ENCODE results near the gene TBX2.
A peak's percentile ranks its signal among the peaks of the same experiment; 100 is the strongest.

The TBX2 gene

GRCh38 chr17:61402073-61402541 lies 2.5 kb downstream of the TBX2 start:
- DNase-seq (ENCODE audit: low spot score) = no peak

GRCh38 chr17:61402978-61403800 lies 3.5 kb downstream of the TBX2 start:
- no peak for DNase-seq (ENCODE audit: low spot score)

GRCh38 chr17:61403801-61404662 lies 4.4 kb downstream of the TBX2 start:
- no peak for DNase-seq (ENCODE audit: low spot score)

GRCh38 chr17:61404663-61404912 lies 4.9 kb downstream of the TBX2 start:
- no peak for DNase-seq (ENCODE audit: low spot score)

- DNase-seq (ENCODE audit: low spot score) = no peak
Observed at GRCh38 chr17:61404913-61405685, 5.5 kb downstream of the TBX2 start.

GRCh38 chr17:61405686-61406536 lies 6.3 kb downstream of the TBX2 start:
- no peak for DNase-seq (ENCODE audit: low spot score)

GRCh38 chr17:61406537-61406845 lies 6.8 kb downstream of the TBX2 start:
- no peak for DNase-seq (ENCODE audit: low spot score)

- DNase-seq (ENCODE audit: low spot score) = no peak
Observed at GRCh38 chr17:61406971-61407911, 7.6 kb downstream of the TBX2 start.

- DNase-seq (ENCODE audit: low spot score) = no peak
Observed at GRCh38 chr17:61408151-61409041, 8.8 kb downstream of the TBX2 start.

GRCh38 chr17:61409301-61410112 lies 9.9 kb downstream of the TBX2 start:
- DNase-seq (ENCODE audit: low spot score) = peak; percentile 87

- DNase-seq (ENCODE audit: low spot score) = no peak
Observed at GRCh38 chr17:61410141-61411010, 10.7 kb downstream of the TBX2 start.

- no peak for DNase-seq (ENCODE audit: low spot score)
Observed at GRCh38 chr17:61411011-61411260, 11.3 kb downstream of the TBX2 start.

GRCh38 chr17:61411261-61412142 lies 11.9 kb downstream of the TBX2 start:
- peak; percentile 54 for DNase-seq (ENCODE audit: low spot score)

GRCh38 chr17:61412143-61412859 lies 12.7 kb downstream of the TBX2 start:
- DNase-seq (ENCODE audit: low spot score) = peak; percentile 84

GRCh38 chr17:61412860-61413660 lies 13.4 kb downstream of the TBX2 start:
- peak; percentile 27 for DNase-seq (ENCODE audit: low spot score)

Data from LoVo (cell line).